ACHN (cell line): ENCODE data around the gene PDGFRB.
A peak's percentile ranks its signal among the peaks of the same experiment; 100 is the strongest.

ENCODE experiments used
- DNase-seq: peaks from one replicate; pipeline ENCODE4 v3.0.0-alpha.2; 2015
- in situ Hi-C: cut with HindIII; loops from 2 replicates; pipeline ENCODE4 v1.10.0; 2017; ENCODE audit warnings: low sequenced_read_pairs, low pct_ligation_motif_present, low pct_unique_long_range_greater_than_20kb

PDGFRB gene

GRCh38 chr5:150155258-150156026, at the start of gene PDGFRB:
Gene PDGFRB (minus strand): TSS chr5:150155845. CDS start chr5:150137047, 18,798 bp downstream.
- in situ Hi-C loops = no loop called here
- DNase-seq = peak; percentile 61

DNA sequence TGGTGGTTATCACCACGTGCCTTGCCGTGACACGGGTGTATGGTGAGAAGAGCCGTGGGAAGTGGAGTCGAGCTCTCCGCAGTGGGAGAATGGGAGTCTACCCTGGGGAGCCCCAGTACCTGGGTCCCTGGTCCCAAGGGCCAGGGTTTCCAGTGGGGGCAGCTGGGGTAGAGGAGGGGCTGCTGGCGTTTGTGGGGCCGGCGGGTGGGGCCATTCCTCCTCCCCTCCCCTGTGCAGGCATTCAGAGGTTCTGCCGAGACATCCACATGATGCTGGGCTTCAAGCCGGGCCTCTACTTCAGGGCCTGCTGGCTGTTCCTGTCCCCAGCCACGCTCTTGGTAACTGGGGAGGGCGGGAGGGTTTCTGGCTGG, 48.9 kb upstream of the PDGFRB start:
- in situ Hi-C loops = no loop called here
- DNase-seq = no peak

DNA sequence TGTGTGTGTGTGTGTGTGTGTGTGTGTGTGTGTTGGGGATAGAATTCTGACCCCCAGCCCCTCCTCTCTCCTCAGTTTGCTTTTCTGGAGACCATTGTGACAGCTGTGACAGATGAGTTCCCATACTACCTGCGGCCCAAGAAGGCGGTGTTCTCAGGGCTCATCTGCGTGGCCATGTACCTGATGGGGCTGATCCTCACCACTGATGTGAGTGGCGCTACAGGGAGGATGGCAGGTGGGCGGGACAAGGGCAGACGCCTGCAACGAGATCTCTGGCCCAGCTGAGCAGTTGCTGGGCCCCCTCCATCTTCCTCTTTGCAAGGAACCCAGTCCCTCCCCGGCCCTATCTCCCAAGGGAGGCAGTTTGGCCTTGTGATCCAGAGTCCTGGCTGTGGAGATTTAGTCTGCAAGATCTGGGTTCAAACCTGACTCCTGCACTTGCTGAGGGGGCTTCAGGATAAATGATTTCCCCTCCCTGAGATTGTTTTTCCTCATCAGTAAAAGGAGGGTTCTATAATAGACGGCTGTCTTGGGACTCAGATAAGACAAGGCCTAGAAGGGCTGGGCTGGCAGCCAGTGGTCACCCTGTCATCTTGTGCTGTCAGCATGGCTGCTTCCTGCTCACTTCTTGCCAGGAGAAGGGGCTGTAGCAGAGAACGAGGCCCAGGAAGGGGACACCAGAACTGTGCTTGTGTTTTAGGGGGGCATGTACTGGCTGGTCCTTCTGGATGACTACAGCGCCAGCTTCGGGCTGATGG, 48.4 kb upstream of the PDGFRB start:
- DNase-seq = no peak
- in situ Hi-C loops = no loop called here

DNA sequence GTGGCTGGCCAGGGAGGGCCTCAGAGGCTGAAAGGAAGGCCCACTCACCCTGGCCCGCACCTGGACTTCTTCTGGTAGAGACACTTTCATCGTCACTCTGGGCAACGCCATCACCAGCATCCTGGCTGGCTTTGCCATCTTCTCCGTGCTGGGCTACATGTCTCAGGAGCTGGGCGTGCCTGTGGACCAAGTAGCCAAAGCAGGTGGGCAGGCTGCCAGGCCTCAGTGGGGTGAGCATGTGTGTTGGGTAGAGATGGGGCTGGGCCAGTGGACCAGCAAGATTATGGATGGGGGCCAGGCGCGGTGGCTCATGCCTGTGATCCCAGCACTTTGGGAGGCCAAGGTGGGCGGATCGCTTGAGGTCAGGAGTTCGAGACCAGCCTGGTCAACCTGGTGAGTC, 46.9 kb upstream of the PDGFRB start:
- DNase-seq = no peak
- in situ Hi-C loops = no loop called here

DNA sequence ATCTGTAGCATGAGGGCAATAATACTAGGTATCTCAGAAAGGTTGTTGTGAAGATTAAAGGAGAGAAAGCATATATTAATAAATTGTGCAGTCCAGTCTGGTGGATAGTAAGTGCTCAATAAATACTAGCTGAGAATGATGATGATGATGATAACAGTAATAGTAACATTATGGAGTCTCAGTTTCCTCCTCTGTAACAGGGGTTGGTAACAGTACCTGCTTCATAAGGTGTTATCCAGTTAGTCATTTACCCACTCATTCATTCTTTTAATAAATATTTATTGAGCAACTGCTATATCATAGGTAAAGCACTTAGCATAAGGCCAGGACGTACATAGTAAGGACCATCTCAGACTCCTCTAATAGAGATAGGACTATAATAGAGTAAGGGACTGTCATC, 41.8 kb upstream of the PDGFRB start:
- DNase-seq = no peak
- in situ Hi-C loops = no loop called here

DNA sequence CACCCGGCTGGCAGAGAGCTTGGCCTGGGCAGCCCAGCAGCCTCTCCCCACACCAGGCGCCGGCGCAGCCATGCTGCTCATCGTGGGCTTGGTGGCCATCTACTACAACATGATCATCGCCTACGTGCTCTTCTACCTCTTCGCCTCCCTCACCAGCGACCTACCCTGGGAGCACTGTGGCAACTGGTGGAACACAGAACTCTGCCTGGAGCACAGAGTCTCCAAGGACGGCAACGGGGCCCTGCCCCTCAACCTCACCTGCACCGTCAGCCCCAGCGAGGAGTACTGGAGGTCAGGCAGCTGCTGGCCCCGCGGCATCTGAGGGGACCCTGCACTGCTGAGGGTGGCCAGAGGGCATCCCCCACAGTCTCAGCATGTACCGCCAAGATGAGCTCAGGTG, 41.3 kb upstream of the PDGFRB start:
- no peak for DNase-seq

GRCh38 chr5:150196514-150196913, 40.9 kb upstream of the PDGFRB start:
- in situ Hi-C loops = no loop called here
- no peak for DNase-seq

More for the DNA sequence above, 41.3 kb upstream of the PDGFRB start:
- in situ Hi-C loops = no loop called here

DNA sequence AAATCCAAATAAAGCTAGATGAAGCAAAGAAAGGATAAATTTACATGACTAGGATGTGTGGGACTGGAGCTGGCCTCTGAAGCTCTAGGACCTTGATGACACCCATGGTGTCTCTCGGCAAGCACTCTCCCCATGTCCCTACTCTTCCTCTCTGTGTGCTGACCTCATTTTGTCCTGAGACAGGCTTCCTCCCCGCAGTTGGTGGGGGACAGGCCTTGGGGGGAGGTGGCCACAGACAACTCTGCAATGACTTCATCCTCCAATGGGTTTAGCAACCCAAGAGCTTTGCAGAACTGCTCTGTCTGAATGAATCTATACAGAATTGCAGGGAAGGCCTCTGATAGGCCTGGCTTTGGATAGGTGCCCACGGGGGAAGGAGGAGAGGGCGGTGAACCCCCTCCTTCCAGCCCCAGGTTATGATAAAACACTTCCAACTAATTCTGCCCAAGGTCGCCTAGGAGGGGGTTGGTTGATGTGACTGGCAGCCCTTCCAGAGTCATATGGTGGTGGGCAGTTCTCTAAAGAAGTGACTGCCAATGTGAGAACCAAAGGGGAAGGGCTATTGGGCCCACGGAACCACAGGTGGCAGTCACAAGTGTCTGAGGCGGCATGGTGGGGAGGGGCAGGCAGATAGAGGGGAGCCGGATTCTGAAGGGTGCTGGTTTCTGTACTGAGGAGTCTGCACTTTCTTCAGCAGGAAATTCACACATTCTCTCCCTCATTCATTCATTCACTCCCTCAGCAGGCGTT, 40.3 kb upstream of the PDGFRB start:
- DNase-seq = no peak
- in situ Hi-C loops = no loop called here

DNA sequence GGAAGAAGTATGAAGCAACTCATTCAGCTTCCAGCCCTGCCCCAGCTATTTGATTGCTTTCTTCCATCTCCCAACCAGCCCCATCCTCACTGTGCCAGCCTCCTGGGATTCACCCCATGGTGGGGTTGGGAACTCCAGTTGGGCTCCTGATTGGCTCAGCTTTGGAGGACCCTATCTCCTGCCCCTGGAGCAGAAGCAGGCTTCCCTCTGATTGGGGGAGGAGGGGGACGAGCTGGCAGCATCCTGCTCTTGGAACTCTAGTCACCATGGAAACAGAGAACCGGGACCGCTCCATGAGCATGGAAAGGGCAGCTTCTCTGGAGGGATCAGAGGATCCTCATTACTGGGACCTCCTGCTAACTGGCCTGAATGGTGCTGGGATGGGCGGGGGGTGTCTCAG, 36.8 kb upstream of the PDGFRB start:
- no peak for DNase-seq

GRCh38 chr5:150190987-150191386, 35.3 kb upstream of the PDGFRB start:
- in situ Hi-C loops = no loop called here
- DNase-seq = no peak

More for the DNA sequence above, 36.8 kb upstream of the PDGFRB start:
- in situ Hi-C loops = no loop called here

- in situ Hi-C loops = no loop called here
- DNase-seq = no peak
Measured at GRCh38 chr5:150190503-150190979, 34.9 kb upstream of the PDGFRB start.

- no peak for DNase-seq
- in situ Hi-C loops = no loop called here
Measured at GRCh38 chr5:150189728-150190502, 34.3 kb upstream of the PDGFRB start, which contains the start of gene SLC6A7. Gene SLC6A7 (plus strand): TSS chr5:150190062. CDS start chr5:150190328, 266 bp downstream.

- in situ Hi-C loops = no loop called here
- no peak for DNase-seq
Measured at GRCh38 chr5:150189326-150189725, 33.7 kb upstream of the PDGFRB start.

DNA sequence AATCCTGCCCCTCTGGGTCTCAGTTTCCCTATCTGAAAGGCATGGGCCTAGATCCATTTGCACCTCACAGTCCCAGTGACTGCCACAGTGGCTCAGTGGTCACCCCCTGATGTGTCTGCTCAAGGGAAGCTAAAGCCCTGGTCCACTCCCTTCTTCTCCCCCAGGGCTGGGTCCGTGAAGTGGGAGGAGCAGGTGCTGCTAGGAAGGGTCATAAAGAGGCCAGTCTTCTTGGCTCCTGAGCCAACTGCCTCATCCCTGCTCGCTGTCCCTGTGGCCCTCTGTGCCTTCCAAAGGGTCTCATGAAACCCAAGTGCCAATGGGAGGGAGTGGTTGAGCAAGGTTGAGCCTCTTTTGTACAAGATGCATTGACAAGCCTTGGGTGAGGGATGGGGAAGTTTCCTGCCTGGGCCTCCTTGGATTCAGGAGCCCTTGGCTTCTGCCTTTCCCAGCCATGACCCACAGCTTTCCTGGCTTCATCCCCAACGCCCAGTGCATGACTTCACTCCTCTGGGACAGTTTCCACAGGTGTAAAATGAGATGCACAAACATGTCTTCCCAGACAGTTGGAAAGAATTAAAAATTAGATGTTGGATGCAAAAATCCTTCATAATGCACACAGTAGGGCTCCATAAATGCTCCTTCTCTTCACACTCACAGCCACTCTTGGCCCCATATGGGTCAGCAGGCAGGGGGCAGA, 32.6 kb upstream of the PDGFRB start:
- in situ Hi-C loops = no loop called here
- no peak for DNase-seq

GRCh38 chr5:150186897-150187296, 31.3 kb upstream of the PDGFRB start:
- DNase-seq = no peak
- in situ Hi-C loops = no loop called here

GRCh38 chr5:150186137-150186536, 30.5 kb upstream of the PDGFRB start:
- in situ Hi-C loops = no loop called here
- no peak for DNase-seq

- in situ Hi-C loops = no loop called here
- no peak for DNase-seq
Measured at GRCh38 chr5:150184990-150185912, 29.6 kb upstream of the PDGFRB start.
